ENCODE data around the gene POLR2E.

GRCh38 chr19:1053176-1054101, 41.7 kb downstream of the POLR2E start:
- TF ChIP-seq, protein P1, sequence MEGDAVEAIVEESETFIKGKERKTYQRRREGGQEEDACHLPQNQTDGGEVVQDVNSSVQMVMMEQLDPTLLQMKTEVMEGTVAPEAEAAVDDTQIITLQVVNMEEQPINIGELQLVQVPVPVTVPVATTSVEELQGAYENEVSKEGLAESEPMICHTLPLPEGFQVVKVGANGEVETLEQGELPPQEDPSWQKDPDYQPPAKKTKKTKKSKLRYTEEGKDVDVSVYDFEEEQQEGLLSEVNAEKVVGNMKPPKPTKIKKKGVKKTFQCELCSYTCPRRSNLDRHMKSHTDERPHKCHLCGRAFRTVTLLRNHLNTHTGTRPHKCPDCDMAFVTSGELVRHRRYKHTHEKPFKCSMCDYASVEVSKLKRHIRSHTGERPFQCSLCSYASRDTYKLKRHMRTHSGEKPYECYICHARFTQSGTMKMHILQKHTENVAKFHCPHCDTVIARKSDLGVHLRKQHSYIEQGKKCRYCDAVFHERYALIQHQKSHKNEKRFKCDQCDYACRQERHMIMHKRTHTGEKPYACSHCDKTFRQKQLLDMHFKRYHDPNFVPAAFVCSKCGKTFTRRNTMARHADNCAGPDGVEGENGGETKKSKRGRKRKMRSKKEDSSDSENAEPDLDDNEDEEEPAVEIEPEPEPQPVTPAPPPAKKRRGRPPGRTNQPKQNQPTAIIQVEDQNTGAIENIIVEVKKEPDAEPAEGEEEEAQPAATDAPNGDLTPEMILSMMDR (IDR thresholded peaks at IDR 0.05): no peak
- TF ChIP-seq EP300 (IDR thresholded peaks at IDR 0.05) (no peak), POLR2A (IDR thresholded peaks at IDR 0.05) (no peak)
